Naive thymus-derived CD4-positive, alpha-beta T cell (primary cell): ENCODE data around the gene ALOX12B. TPM values are rescaled to one million over a fixed set of nuclear protein-coding genes. Genes with fewer than 3 reads are reported as not detected.

Experiments used
- ATAC-seq: fragments of 150-1000 bp; cut with Tn5 transposase; 2 replicates; pipeline ENCODE4 v1.10.0; 2021; ENCODE audit warnings: mild to moderate bottlenecking, moderate library complexity
- CTCF ChIA-PET: fragments of 350-600 bp; sonication (Branson Sonifier 250); formaldehyde crosslinking; loops from one replicate; lab custom pipeline; 2021; ENCODE audit warnings: antibody characterized with exemption; lab: Charles Lee
- POLR2A ChIA-PET: fragments of 350-600 bp; sonication (Branson Sonifier 250); formaldehyde crosslinking; loops from one replicate; lab custom pipeline; 2021; ENCODE audit warnings: antibody characterized with exemption, inconsistent platforms; lab: Charles Lee
- DNase-seq, 9 donors: peaks; one replicate each; pipeline versions ENCODE4 v3.0.0 to v3.0.0-alpha.2; 2020 to 2022; ENCODE audit warnings: mixed read lengths in 1 of 9
- H3K27ac ChIP-seq: one replicate; pipeline ENCODE4 v1.7.0; 2013; ENCODE audit warnings: mild to moderate bottlenecking, low read depth, low read length, moderate library complexity
- H3K27me3 ChIP-seq, 2 donors: one replicate each; pipeline ENCODE4 v1.7.0; 2013; ENCODE audit warnings: low read length in 2 of 2, mild to moderate bottlenecking in 2 of 2, moderate library complexity in 2 of 2; ENCODE audit not compliant: control insufficient read depth in 2 of 2, insufficient read depth in 2 of 2
- H3K36me3 ChIP-seq, 3 experiments: 1 replicate in 2 of 3; 2 replicates in 1 of 3; pipeline ENCODE4 v1.7.0; 2013; ENCODE audit warnings: low read length in 3 of 3, mild to moderate bottlenecking in 3 of 3, moderate library complexity in 1 of 3; ENCODE audit not compliant: insufficient read depth in 3 of 3, control insufficient read depth in 2 of 3
- H3K4me1 ChIP-seq, 2 donors: one replicate each; pipeline ENCODE4 v1.7.0; 2013; ENCODE audit warnings: low read length in 2 of 2, mild to moderate bottlenecking in 2 of 2, moderate library complexity in 1 of 2; ENCODE audit not compliant: control insufficient read depth in 2 of 2, insufficient read depth in 2 of 2
- H3K4me3 ChIP-seq: 2 replicates; pipeline ENCODE4 v1.7.0; 2013; ENCODE audit warnings: mild to moderate bottlenecking, low read length
- H3K9me3 ChIP-seq, 3 experiments: 1 replicate in 2 of 3; 2 replicates in 1 of 3; pipeline ENCODE4 v1.7.0; 2013; ENCODE audit warnings: low read length in 3 of 3; ENCODE audit not compliant: control insufficient read depth in 2 of 3
- H3K27ac Mint-ChIP-seq, 9 donors: one replicate each; pipeline ENCODE4 v1.8.0; 2020 to 2022; ENCODE audit warnings: mixed read lengths in 9 of 9, mild to moderate bottlenecking in 8 of 9, moderate library complexity in 5 of 9, inconsistent platforms in 2 of 9
- H3K27me3 Mint-ChIP-seq, 5 donors: one replicate each; pipeline ENCODE4 v1.8.0; 2021 to 2022; ENCODE audit warnings: mixed read lengths in 5 of 5, mild to moderate bottlenecking in 1 of 5
- H3K36me3 Mint-ChIP-seq, 5 donors: one replicate each; pipeline ENCODE4 v1.8.0; 2020 to 2022; ENCODE audit warnings: mixed read lengths in 5 of 5, mild to moderate bottlenecking in 3 of 5, inconsistent platforms in 1 of 5
- H3K4me1 Mint-ChIP-seq, 7 donors: one replicate each; pipeline ENCODE4 v1.8.0; 2020 to 2022; ENCODE audit warnings: mixed read lengths in 7 of 7, mild to moderate bottlenecking in 3 of 7, inconsistent platforms in 1 of 7
- H3K4me3 Mint-ChIP-seq, 10 donors: one replicate each; pipeline ENCODE4 v1.8.0; 2020 to 2022; ENCODE audit warnings: mild to moderate bottlenecking in 10 of 10, mixed read lengths in 10 of 10, moderate library complexity in 6 of 10, inconsistent platforms in 2 of 10
- H3K9me3 Mint-ChIP-seq, 11 donors: one replicate each; pipeline ENCODE4 v1.8.0; 2020 to 2022; ENCODE audit warnings: mixed read lengths in 11 of 11, mild to moderate bottlenecking in 4 of 11, inconsistent platforms in 1 of 11, moderate library complexity in 1 of 11
- intact Hi-C, 2 donors: fragments of 100-400 bp; cut with micrococcal nuclease; formaldehyde crosslinking; loops; one replicate each; pipeline ENCODE4 v1.15.1; 2023
- polyA plus RNA-seq, 2 donors: library from polyadenylated mRNA; unstranded; fragments of 300-500 nt; fragmentation: Illumina TruSeq; gene quantifications; one replicate each; pipeline ENCODE4 v1.2.3, GENCODE V29; 2021
- total RNA-seq, 6 experiments: library from RNA in 5 of 6; stranded (reverse) in 5 of 6; gene quantifications; 1 replicate in 5 of 6; 2 replicates in 1 of 6; pipeline ENCODE4 v1.2.3 and lab custom pipeline; 2021 to 2026

Gene ALOX12B
- total and polyA plus RNA-seq, 7 experiments from 2014 or later: 0.44 to 1.1 (median 0.94) TPM

GRCh38 chr17:8069587-8069860, 18.0 kb downstream of the ALOX12B start:
- no peak overlapping the region for H3K27ac ChIP-seq
- Mint-ChIP-seq H3K9me3 (peaks cover 0 to 1% (median 0%) of the 10 kb centered on the region in 11 donors), H3K27ac (no peak overlapping the region), H3K36me3 (no peaks in the 10 kb centered on the region), H3K27me3 (peaks cover 11 to 66% (median 22%) of the 10 kb centered on the region in 5 donors), H3K4me1 (peaks cover 7 to 24% (median 23%) of the 10 kb centered on the region in 7 donors), H3K4me3 (no peak overlapping the region)
- ATAC-seq (no peak), DNase-seq (no peak)
- H3K27me3 ChIP-seq: peaks cover 3 to 9% of the 10 kb centered on the region in 2 donors
- ChIA-PET CTCF (interaction anchor here (0.7 to 11.6 kb wide), 4 partner anchors 8 to 49 kb away, joined by 3 to 122 read pairs (median 20); no protein-coding TSS in a partner anchor), POLR2A (no interaction called here)
- no peak overlapping the region for H3K4me3 ChIP-seq
- intact Hi-C loops: loop anchor here in 1 of 2 donors (10.0 kb wide), 1 partner anchor 1455 kb away; no protein-coding TSS in a partner anchor
- peaks cover 4 to 21% of the 10 kb centered on the region in 2 donors for H3K4me1 ChIP-seq
- H3K36me3 ChIP-seq: no peaks in the 10 kb centered on the region
- H3K9me3 ChIP-seq: no peaks in the 10 kb centered on the region

- peaks cover 0 to 1% (median 0%) of the 10 kb centered on the region in 11 donors for H3K9me3 Mint-ChIP-seq
- H3K27ac Mint-ChIP-seq: peak overlapping the region in 2 of 9 donors; percentile 30 to 37
- peaks cover 7 to 20% (median 17%) of the 10 kb centered on the region in 7 donors for H3K4me1 Mint-ChIP-seq
- no peaks in the 10 kb centered on the region for H3K9me3 ChIP-seq
- peaks cover 4 to 17% of the 10 kb centered on the region in 2 donors for H3K4me1 ChIP-seq
- H3K4me3 ChIP-seq: no peak overlapping the region
- no peak for DNase-seq
- H3K27ac ChIP-seq: no peak overlapping the region
- H3K36me3 Mint-ChIP-seq: no peaks in the 10 kb centered on the region
- ATAC-seq: peak; percentile 77
- no peak overlapping the region for H3K4me3 Mint-ChIP-seq
- intact Hi-C loops: loop anchor here in 1 of 2 donors (10.0 kb wide), 1 partner anchor 1456 kb away; no protein-coding TSS in a partner anchor
- H3K36me3 ChIP-seq: no peaks in the 10 kb centered on the region
- H3K27me3 ChIP-seq: peaks cover 0 to 6% of the 10 kb centered on the region in 2 donors
- peaks cover 6 to 65% (median 20%) of the 10 kb centered on the region in 5 donors for H3K27me3 Mint-ChIP-seq
- POLR2A ChIA-PET: no interaction called here
- CTCF ChIA-PET: interaction anchor here (1.2 to 11.6 kb wide), 2 partner anchors 8 to 50 kb away, joined by 3 to 122 read pairs; no protein-coding TSS in a partner anchor
These were observed 18.6 kb downstream of the ALOX12B start for GRCh38 chr17:8068736-8069586.

- Mint-ChIP-seq H3K36me3 (no peaks in the 10 kb centered on the region), H3K9me3 (no peaks in the 10 kb centered on the region), H3K27ac (no peak overlapping the region), H3K4me1 (peaks cover 5 to 13% (median 6%) of the 10 kb centered on the region in 7 donors), H3K27me3 (peaks cover 7 to 65% (median 19%) of the 10 kb centered on the region in 5 donors), H3K4me3 (no peak overlapping the region)
- Histone ChIP-seq H3K36me3 (no peaks in the 10 kb centered on the region), H3K4me1 (peaks cover 4 to 7% of the 10 kb centered on the region in 2 donors), H3K4me3 (no peak overlapping the region), H3K27me3 (peaks cover 3 to 10% of the 10 kb centered on the region in 2 donors), H3K9me3 (no peaks in the 10 kb centered on the region), H3K27ac (no peak overlapping the region)
- intact Hi-C loops: loop anchor here in 1 of 2 donors (10.0 kb wide), 1 partner anchor 1457 kb away; no protein-coding TSS in a partner anchor
- DNase-seq (no peak), ATAC-seq (no peak)
- ChIA-PET POLR2A (no interaction called here), CTCF (no interaction called here)
These were observed 19.7 kb downstream of the ALOX12B start for GRCh38 chr17:8067806-8068205.

- H3K9me3 Mint-ChIP-seq: no peaks in the 10 kb centered on the region
- Histone ChIP-seq H3K4me1 (no peaks in the 10 kb centered on the region), H3K9me3 (no peaks in the 10 kb centered on the region), H3K27me3 (peaks cover 3 to 16% of the 10 kb centered on the region in 2 donors), H3K27ac (no peak overlapping the region), H3K4me3 (no peak overlapping the region), H3K36me3 (no peaks in the 10 kb centered on the region)
- DNase-seq (no peak), ATAC-seq (no peak)
- H3K27me3 Mint-ChIP-seq: peaks cover 14 to 66% (median 21%) of the 10 kb centered on the region in 5 donors
- H3K4me1 Mint-ChIP-seq: peaks cover 0 to 10% (median 0%) of the 10 kb centered on the region in 7 donors
- no peak overlapping the region for H3K4me3 Mint-ChIP-seq
- POLR2A ChIA-PET: no interaction called here
- intact Hi-C loops: loop anchor here in 1 of 2 donors (10.0 kb wide), 1 partner anchor 1458 kb away; no protein-coding TSS in a partner anchor
- H3K36me3 Mint-ChIP-seq: no peaks in the 10 kb centered on the region
- CTCF ChIA-PET: no interaction called here
- H3K27ac Mint-ChIP-seq: no peak overlapping the region
These were observed 20.4 kb downstream of the ALOX12B start for GRCh38 chr17:8066841-8067775.

GRCh38 chr17:8064561-8065019, 22.9 kb downstream of the ALOX12B start:
- Mint-ChIP-seq H3K27me3 (peaks cover 23 to 74% (median 37%) of the 10 kb centered on the region in 5 donors), H3K4me1 (peaks cover 0 to 4% (median 0%) of the 10 kb centered on the region in 7 donors), H3K27ac (no peak overlapping the region), H3K4me3 (no peak overlapping the region), H3K9me3 (no peaks in the 10 kb centered on the region), H3K36me3 (no peaks in the 10 kb centered on the region)
- Histone ChIP-seq H3K9me3 (no peaks in the 10 kb centered on the region), H3K36me3 (no peaks in the 10 kb centered on the region), H3K4me3 (no peak overlapping the region), H3K4me1 (no peaks in the 10 kb centered on the region), H3K27me3 (peaks cover 3 to 10% of the 10 kb centered on the region in 2 donors), H3K27ac (no peak overlapping the region)
- ATAC-seq: no peak
- ChIA-PET POLR2A (no interaction called here), CTCF (interaction anchor here (0.9 to 10.9 kb wide), 3 partner anchors 9 to 54 kb away, joined by 3 to 122 read pairs (median 5); partner anchors contain the start of gene ALOXE3)
- intact Hi-C loops: loop anchor here in 1 of 2 donors (5.0 to 10.0 kb wide), 2 partner anchors 318 to 1460 kb away; partner anchors contain the start of gene RPL26
- no peak for DNase-seq
